Stimulated activated CD4-positive, alpha-beta T cell treated with anti-CD3 and anti-CD28 coated beads, Interleukin-12 subunit alpha, Interleukin-12 subunit beta, amount 100 ng/mL, for 48 hours (primary cell): ENCODE measurements around the gene SCAPER.
"Not testable (repeated sequence)": the region's sequence is repeated elsewhere in the genome, so short reads cannot be mapped to it uniquely, and the experiment has no call there.

Experiments used
- DNase-seq, 3 donors: peaks; one replicate each; pipeline ENCODE4 v3.0.0-alpha.2; 2020; ENCODE audit warnings: low read depth in 2 of 3, low spot score in 1 of 3

SCAPER gene

DNA sequence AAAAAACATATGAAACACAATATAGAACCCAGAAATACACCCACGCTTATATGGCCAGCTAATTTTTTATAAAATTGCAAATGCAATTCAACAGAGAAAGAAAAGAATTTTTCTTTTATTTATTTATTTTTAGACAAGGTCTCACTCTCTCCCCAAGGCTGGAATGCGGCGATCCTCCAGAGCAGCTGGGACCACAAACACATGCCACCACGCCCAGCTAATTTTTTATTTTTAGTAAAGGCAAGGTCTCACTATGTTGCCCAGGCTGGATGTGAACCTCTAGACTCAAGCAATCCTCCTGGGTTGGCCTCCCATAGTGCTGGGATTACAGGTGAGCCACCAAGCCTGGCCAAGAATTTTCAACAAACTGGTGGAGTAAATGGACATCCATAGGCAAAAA lies 117.9 kb downstream of the SCAPER start:
- DNase-seq: no peak

DNA sequence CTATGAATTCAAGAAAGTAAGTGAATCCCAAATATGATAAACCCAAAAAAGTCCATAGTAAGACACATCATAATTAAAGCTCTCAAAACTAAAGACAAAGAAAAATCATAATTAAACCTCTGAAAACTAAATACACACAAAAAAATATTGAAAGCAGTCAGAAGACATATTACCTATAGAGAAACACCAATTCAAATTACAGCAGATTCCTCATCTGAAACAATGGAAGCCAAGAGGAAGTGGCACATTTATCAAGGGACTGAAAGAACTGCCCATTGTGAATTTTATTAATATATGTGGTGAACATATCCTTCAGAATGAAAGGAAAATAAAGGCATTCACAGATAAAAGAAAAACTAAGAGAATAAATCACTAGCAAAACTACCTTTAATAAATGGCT lies 128.2 kb downstream of the SCAPER start:
- no peak for DNase-seq

DNA sequence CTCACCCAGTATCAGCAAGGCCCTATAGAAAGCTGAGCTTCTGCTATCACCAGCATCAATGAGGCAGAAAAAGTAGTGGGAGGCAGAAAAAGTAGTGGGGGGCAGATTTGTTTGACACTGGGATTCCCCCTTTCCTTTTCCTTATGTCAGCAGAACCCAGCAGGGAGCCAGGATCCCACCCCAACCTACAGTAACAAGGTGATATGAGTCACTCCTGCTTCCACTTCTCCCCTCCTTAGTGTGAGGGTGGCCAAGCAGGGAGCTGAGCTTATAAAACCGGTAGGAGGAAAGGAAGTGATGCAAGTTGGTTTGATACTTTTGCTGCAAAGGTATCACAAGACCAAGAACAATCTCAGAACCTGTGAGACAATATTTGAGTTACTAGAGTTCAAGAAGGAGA lies 128.7 kb downstream of the SCAPER start:
- DNase-seq: no peak

DNA sequence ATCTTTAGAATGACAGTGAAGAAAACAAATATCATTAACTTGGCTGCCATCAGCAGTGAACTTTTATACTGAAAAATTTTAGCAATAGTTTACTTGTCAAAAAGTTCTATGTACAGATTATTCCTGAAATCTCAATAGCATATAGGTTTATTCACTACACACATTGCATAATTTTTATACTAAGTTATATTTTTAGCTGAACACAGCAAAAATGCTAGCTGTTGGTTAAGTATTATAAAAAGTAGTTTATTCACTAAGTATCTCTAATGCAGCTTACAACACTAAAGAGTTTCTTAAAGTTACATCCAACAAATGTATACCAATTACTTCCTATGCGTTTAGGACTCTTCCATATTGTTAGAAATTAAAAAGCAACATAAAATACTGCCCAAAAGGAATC lies 131.9 kb downstream of the SCAPER start:
- DNase-seq: no peak

DNA sequence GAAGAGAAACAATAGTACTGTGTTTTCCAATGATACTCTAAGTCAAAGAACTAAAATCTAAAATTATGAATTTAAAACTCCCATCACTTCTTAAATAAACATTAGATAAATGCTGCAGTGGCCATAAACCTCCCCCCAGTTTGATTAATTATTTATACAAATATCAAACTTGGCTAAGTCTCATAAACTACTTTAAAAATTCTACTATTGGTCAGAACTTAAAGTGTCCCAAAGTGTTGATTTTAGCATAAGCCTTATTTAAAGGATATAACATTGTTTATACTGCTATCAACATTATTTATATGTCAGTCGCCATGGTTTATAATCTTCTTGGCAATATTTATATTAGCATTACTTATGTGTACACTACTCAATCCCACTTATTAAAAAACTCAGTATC lies 132.4 kb downstream of the SCAPER start:
- no peak for DNase-seq

DNA sequence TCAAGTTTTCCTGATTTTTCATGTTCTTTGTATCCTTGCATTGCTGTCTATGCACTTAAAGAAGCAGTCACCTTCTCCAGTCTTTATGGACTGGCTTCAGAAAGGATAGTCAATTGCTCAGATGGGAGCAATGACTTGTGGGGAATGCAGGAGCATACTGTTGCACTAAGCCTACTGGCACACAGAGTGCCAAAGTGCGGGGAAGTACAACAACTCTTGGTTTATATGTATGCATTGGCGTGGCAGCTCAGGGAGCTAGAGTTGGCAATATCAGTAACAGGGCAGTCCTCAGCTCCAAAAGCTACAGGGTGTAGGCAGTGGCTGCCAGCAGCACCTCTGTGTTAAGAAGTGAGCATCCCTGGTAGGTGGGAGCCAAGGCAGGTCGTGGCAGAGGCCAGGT lies 141.1 kb downstream of the SCAPER start:
- DNase-seq: no peak

DNA sequence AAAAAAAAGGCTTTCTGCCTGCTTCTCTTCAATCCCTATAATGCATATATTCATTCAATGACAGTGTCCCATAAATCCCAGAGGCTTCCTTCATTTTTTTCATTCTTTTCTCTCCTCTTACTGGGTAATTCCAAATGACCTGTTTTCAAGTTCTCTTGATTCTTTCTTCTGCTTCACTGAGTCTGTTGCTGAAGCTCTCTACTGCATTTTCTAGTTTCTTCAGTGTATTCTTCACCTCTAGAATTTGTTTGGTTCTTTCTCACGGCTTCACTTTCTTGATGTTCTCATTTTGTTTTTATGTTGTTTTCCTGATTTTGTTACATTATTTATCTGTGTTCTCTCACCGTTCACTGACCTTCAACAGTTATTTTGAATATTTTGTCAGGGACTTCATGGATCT lies 141.6 kb downstream of the SCAPER start:
- DNase-seq: no peak

DNA sequence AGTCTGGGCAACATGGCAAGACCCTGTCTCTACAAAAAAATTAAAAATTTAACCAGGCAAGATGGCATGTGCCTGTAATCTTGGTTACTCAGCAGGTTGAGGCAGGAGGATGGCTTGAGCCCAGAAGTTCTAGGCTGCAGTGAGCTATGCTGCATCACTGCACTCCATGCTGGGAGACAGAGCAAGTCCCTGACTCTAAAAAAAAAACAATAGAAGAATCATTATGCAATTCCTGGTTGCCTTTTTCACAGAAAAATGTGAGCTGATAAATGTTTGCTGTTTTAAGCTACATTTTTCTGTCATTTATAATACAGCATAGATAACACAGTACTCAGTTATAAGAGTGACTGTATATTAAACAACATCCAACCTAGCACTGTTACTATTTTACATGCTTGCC lies 148.8 kb downstream of the SCAPER start:
- no peak for DNase-seq

DNA sequence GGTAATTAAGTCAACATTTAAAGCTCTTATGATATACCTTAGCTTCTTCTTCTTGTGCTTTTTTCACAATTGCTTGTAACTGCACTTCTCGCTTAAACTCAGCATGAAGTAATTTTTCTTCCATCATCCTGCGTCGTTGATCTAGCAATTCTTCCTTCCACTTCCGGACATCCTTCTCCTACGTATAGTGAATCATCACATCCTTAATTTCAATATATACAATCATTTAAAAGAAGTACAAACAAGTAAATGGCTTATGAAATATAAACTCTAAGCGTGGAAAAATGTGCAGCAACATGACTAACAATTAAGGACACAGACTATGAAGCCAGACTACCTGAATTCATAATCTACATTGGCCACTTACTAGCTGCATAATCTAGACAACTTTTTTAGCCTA lies 151.4 kb downstream of the SCAPER start:
- DNase-seq: no peak

DNA sequence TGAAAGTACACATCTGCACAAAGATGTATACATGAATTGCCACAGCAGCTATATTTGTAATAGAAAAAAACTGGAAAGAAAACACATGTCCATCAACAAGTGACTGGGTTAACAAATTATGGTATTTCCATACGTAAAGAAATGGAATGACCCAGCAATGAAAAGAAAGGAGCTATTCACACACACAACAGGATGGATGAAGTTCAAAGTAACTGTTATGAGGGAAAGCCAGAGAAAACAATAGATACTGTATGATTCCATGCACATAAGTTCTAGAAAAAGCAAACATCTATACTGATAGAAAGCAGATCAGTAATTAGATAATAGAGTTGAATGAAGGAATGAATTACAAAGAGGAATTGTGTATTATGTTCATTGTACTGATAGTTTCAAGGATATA lies 152.0 kb downstream of the SCAPER start:
- no peak for DNase-seq

DNA sequence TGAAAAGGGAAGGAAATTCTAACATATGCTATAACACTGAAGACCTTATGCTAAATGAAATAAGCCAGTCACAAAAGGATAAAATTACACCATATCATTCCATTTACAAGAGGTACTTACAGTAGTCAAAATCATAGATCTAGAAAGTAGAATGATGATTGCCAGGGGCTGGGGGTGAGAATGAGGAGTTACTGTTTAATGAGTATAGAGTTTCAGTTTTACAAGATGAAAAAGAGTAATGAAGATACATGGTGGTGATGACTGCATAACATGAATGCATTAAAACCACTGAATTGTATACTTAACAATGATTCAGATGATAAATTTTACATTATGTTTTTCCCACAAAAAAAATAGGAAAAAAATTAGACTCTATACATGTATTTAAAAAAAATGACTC lies 152.6 kb downstream of the SCAPER start:
- peak in 2 of 3 donors; percentile 3 to 11 for DNase-seq

DNA sequence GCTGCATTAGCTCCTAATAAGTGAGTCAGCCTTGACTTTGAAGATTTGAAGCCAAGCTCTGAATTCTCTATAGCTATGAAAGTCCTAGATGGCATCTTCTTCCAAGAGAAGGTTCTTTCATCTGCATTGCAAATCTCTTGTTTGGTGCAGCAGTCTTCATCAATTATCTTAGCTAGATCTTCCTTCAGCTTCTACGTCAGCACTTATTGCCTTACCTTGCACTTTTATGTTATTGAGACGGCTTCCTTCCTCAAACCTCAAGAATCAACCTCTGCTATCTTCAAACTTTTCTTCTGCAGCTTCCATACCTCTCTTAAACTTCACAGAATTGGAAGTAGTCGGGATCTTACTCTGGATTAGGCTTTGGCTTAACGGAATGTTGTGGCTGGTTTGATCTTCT lies 167.6 kb downstream of the SCAPER start:
- DNase-seq: no peak

DNA sequence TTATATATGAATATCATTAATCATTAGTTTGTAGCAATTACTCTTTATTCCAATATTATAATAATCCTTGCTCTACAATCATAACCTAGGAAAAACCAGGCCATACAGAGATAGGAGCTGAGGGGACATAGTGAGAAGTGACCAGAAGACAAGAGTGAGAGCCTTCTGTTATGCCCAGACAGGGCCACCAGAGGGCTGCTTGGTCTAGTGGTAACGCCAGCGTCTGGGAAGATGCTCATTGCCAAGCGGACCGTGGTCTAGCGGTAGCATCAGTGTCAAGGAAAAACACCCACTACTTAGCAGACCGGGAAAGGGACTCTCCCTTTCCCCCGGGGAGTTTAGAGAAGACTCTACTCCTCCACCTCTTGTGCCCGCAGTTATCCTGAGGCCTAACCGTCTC lies 172.8 kb downstream of the SCAPER start:
- not testable (repeated sequence) for DNase-seq

DNA sequence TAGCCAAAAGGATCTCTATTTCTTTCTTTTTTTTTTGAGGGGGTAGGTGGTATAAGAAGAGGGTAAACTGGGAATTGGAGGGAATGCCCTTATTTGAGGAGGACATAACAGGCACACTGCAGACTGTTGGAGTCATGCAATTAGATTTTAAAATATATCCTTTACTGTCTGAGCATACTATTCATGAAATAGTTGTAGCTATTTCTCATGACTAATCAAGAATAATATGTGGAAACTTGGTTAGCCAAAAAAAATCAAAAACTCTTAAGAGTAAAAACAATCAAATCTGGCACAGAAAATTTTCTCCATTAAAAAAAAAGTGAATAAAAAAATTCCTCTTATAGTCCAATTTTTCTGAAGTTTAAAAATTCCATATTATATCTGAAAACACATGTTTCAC lies 174.9 kb downstream of the SCAPER start:
- DNase-seq: no peak

DNA sequence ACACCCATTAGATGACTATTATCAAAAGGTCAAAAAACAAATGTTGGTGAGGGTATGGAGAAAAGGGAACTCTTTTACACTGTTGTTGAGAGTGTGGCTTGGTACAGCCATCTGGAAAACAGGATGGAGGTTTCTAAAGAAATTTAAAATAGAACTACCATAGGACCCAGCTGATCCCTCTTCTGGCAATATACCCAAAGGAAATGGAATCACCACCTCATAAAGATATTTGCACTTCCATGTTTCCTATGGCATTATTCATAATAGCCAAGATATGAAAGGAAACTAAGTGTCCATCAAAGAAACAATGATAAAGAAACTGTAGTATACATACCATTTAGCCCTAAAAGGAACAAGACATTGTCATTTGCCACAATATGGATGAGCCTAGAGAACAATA lies 186.3 kb downstream of the SCAPER start:
- DNase-seq: no peak

DNA sequence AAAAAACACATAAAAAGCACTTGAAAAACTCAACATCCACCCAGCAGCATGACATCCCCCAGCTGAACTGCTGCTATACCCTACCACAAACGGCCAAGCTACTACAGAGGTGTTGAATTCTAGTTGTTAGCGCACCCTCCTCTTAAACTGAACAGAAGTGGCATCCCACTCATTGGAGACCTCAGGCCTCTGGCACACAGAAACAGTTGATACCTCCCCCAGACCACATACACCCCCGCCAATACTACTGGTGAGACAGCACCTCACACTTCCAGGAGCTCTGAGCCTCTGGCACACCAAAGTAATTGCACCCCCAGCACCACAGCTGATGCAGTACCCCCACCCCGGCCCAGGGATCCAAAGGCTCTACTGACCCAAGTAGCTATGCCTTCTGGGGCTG lies 190.2 kb downstream of the SCAPER start:
- no peak for DNase-seq

DNA sequence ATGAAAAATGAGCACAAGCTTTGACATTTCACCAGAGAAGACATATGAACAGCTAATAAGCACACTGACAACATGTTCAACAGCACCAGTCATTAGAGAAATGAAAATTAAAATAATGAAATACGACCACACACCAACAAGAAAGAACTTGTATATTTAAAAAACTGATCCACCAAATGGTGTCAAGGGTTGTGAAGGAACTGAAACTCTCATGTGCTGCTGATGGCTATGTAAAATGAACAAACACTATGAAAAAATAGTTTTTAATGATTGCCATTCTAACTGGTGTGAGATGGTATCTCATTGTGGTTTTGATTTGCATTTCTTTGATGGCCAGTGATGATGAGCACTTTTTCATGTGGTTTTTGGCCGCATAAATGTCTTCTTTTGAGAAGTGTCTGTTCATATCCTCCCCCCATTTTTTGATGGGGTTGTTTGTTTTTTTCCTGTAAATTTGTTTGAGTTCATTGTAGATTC lies 193.8 kb downstream of the SCAPER start:
- DNase-seq: no peak

DNA sequence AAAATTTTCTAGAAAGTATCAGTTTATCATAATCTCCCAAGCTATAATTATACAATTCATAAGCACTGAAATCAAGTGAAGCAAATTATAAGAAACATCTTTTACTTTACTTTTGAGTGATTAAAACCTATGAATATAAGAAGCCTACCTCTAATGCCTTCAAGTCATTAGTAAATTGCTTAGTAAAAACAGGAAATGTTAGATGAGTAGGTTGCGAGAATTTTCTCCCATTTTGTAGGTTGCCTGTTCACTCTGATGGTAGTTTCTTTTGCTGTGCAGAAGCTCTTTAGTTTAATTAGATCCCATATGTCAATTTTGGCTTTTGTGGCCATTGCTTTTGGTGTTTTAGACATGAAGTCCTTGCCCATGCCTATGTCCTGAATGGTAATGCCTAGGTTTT lies 201.1 kb downstream of the SCAPER start:
- DNase-seq: not testable (repeated sequence)

DNA sequence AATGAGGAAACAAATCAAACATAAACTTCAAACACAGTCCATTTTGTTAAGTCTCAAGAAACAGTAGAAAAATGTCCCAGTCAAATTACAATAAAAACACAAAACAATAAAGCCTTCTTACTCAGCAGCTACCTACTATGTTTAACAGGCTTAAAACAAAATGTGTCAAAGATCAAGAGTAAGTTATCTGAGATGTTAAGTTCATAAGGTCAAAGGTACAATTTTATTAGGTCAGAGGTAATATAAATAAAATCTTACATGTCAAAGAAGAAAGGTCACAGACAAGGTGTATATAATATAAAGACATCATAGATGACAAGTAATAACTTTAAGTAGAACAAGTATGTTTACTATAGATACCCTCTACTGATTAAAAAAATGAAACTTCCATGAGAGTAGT lies 208.3 kb downstream of the SCAPER start:
- no peak for DNase-seq

DNA sequence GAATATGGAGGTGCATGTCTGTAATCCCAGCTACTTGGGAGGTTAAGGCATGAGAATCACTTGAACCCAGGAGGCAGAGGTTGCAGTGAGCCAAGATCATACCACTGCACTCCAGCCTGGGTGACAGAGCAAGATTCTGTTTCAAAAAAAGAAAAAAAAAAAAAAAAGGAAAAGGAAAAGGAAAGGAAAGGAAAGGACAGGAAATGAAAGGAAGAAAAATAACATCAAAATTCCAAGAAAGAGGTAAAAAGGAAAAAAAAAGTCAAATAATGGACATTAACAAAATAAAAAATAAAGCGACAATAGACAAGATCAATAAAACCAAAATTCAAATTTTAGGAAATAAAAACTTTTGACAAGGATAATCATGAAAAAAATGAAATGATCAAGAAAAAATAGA lies 212.6 kb downstream of the SCAPER start:
- not testable (repeated sequence) for DNase-seq

DNA sequence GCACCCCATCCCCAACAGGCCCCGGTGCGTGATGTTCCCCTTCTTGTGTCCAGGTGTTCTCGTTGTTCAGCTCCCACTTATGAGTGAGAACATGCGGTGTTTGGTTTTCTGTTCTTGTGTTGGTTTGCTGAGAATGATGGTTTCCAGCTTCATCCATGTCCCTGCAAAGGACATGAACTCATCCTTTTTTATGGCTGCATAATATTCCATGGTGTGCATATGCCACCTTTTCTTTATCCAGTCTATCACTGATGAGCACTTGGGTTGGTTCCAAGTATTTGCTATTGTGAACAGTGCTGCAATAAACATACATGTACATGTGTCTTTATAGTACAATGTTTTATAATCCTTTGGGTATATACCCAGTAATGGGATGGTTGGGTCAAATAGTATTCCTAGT lies 217.5 kb downstream of the SCAPER start:
- DNase-seq: not testable (repeated sequence)

DNA sequence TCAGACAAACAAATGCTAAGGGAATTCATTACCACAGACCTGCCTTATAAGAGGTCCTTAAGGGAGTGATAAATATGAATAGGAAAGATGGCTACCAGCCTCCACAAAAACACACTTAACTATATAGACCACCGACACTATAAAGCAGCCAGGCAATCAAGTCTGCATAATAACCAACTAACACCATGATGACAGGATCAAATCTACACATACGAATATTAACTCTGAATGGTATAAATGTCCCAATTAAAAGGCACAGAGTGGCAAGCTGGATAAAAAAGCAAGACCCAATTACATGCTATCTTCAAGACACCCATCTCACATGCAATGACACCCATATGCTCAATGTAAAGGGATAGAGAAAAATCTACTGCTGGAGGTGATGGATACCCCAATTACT lies 221.1 kb downstream of the SCAPER start:
- no peak for DNase-seq

DNA sequence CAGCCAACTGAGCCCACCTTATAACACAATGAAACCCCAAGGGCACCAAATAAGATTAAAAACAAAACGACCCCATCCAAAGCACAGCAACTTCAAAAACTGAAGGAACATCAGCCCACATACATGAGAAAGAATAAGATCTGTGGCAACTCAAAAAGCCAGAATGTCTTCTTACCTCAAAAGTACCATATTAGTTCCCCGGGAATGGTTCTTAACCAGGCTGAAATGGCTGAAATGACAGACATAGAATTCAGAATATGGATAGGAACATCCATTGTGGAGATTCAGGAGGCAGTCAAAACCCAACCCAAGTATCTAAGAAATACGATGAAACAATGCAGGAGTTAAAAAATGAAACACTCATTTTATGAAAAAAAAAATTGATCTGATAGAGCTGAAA lies 222.3 kb downstream of the SCAPER start:
- no peak for DNase-seq

DNA sequence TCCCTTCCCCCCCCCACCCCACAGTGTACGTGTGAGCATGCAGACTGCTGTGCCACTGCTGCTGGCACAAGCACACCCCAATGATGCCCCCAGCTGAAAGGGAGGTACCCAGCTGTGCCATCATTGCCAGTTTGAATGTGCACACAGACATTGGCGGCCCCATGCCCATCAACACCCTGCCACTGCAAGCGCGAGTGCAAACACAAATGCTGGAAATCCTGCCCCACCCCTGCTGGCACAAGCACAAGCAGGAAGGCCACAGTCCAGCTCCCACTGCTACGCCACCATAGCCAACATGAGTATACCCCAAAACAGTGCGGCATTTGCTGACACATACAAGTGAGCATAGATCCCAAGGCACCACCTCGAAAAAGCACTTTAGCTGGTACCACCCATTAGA lies 222.9 kb downstream of the SCAPER start:
- no peak for DNase-seq
